ENCODE data around the gene NEK10. TPM values are rescaled to one million over a fixed set of nuclear protein-coding genes. Genes with fewer than 3 reads are reported as not detected.

Gene NEK10
- total RNA-seq, 1 experiment from 2014 or later = 0.66 TPM

DNA sequence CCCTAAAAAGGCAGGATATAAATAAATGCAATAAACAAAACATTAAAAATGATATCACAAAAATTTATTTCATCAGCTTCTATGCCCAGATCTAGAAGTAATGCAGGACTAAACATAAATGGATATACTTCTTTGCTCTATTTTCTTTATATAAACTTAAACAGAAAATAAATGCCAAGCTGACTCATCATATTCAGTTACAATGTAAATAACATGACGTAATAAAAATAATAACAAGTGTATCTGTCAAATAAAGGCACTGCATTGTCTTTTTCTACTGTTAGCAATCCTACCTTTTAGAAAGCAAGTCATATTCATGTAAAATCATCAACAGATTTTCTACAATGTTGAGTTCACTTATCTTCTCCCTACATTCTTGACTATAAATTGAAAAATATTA lies 61.6 kb downstream of the NEK10 start:
- no CpG with 5 or more reads among the region's 1 CpG for WGBS (ENCODE audit: extremely low coverage, insufficient read length, low lambda C conversion rate)
- TF ChIP-seq, protein P1, sequence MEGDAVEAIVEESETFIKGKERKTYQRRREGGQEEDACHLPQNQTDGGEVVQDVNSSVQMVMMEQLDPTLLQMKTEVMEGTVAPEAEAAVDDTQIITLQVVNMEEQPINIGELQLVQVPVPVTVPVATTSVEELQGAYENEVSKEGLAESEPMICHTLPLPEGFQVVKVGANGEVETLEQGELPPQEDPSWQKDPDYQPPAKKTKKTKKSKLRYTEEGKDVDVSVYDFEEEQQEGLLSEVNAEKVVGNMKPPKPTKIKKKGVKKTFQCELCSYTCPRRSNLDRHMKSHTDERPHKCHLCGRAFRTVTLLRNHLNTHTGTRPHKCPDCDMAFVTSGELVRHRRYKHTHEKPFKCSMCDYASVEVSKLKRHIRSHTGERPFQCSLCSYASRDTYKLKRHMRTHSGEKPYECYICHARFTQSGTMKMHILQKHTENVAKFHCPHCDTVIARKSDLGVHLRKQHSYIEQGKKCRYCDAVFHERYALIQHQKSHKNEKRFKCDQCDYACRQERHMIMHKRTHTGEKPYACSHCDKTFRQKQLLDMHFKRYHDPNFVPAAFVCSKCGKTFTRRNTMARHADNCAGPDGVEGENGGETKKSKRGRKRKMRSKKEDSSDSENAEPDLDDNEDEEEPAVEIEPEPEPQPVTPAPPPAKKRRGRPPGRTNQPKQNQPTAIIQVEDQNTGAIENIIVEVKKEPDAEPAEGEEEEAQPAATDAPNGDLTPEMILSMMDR (conservative IDR thresholded peaks at IDR 0.05) = no peak
- no peak overlapping the region for H2BK12ac ChIP-seq (ENCODE audit: insufficient read length, low read depth, low read length)
- no peak overlapping the region for H3K27ac ChIP-seq (ENCODE audit: insufficient read length, low read depth, low read length)
- no peak overlapping the region for H2AFZ ChIP-seq (ENCODE audit: low read length)
- Mint-ChIP-seq H3K36me3 (ENCODE audit: insufficient read depth in 1 of 3, low read depth in 3 of 3) (no peaks in the 10 kb centered on the region; a peak in 1 of 7 replicates), H3K4me1 (peaks cover 7 to 15% of the 10 kb centered on the region in 2 experiments), H3K4me3 (no peak overlapping the region), H3K9me3 (peaks cover 0 to 3% of the 10 kb centered on the region in 2 experiments; a peak in 1 of 5 replicates), H3K27ac (no peak overlapping the region), H3K27me3 (ENCODE audit: low read depth) (no peaks in the 10 kb centered on the region)
- no peak overlapping the region for H4K5ac ChIP-seq (ENCODE audit: insufficient read length, low read depth, low read length)
- H3K14ac ChIP-seq (ENCODE audit: insufficient read depth, low read length) = no peak overlapping the region
- no peak overlapping the region for H4K91ac ChIP-seq (ENCODE audit: insufficient read length, low read depth, low read length)
- H3K79me2 ChIP-seq (ENCODE audit: insufficient read depth, low read length) = no peaks in the 10 kb centered on the region
- H4K20me1 ChIP-seq (ENCODE audit: control insufficient read depth, insufficient read depth, insufficient read length) = no peaks in the 10 kb centered on the region
- no peak overlapping the region for H3K4me2 ChIP-seq (ENCODE audit: insufficient read depth, insufficient read length, low read length)
- H3K23me2 ChIP-seq (ENCODE audit: insufficient read length, low read depth, low read length, poor library complexity, severe bottlenecking) = no peaks in the 10 kb centered on the region
- no peak overlapping the region for H3K18ac ChIP-seq (ENCODE audit: insufficient read length, low read depth, low read length)
- no peak for DNase-seq
- no peak overlapping the region for H3K56ac ChIP-seq (ENCODE audit: insufficient read length, low read depth, low read length)
- no peak overlapping the region for H2BK20ac ChIP-seq (ENCODE audit: low read depth, low read length, poor library complexity, severe bottlenecking)
- no peak overlapping the region for H3K23ac ChIP-seq (ENCODE audit: insufficient read length, low read depth, low read length)
- H2BK5ac ChIP-seq (ENCODE audit: insufficient read length, low read length) = no peak overlapping the region
- H2AK5ac ChIP-seq (ENCODE audit: insufficient read length, low read length) = no peak overlapping the region
- H3K79me1 ChIP-seq (ENCODE audit: insufficient read depth, low read depth, low read length, poor library complexity, severe bottlenecking) = no peaks in the 10 kb centered on the region
- H4K8ac ChIP-seq (replicated peaks; ENCODE audit: insufficient read length, low read depth, low read length) = no peak overlapping the region
- H2BK120ac ChIP-seq (ENCODE audit: low read depth, low read length, poor library complexity, severe bottlenecking) = no peak overlapping the region
- no peaks in the 10 kb centered on the region for H3K27me3 ChIP-seq (ENCODE audit: insufficient read depth, low read length)
- no peak overlapping the region for H3K4ac ChIP-seq (ENCODE audit: low read depth, low read length)
- no peaks in the 10 kb centered on the region for H3K9me3 ChIP-seq (ENCODE audit: control insufficient read depth, low read depth, low read length)
- no peak overlapping the region for H2BK15ac ChIP-seq (ENCODE audit: low read depth, low read length)
- H3K4me1 ChIP-seq (ENCODE audit: insufficient read depth, low read length) = no peaks in the 10 kb centered on the region
- no peak overlapping the region for H3T11ph ChIP-seq (ENCODE audit: low read length)
- H3K9ac ChIP-seq (ENCODE audit: extremely low read depth, insufficient read length, low read length) = no peak overlapping the region

All from H9 (cell line).